NCI-H1694 treated with DMSO at 0.1 percent for 48 hours (cell line): Measurements from ENCODE around the gene MARF1.
"Not testable (repeated sequence)": the region's sequence is repeated elsewhere in the genome, so short reads cannot be mapped to it uniquely, and the experiment has no call there.

Source experiments
- DNase-seq: peaks from one replicate; lab custom pipeline; 2025; lab: John Stamatoyannopoulos, UW

Gene MARF1

DNA sequence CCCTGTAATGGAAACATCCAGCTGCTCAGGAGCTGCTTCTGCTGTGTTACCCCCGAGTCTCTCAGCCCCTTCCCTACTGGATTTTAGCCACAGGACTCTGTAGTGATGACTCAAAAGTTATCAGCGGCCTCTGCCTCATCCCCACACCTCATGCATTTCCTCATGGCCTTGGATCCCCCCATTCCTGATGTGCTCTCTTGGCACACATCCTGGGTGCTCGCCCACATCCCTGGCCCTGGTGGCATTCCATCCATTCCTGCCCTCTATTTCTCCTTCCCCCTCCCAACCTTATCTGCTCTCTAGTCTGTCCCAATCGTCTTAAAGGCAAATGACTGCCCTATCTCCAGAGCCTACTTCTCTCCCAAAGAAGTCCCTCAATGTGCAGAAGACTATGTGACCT lies 24.6 kb downstream of the MARF1 start:
- DNase-seq, result no peak

DNA sequence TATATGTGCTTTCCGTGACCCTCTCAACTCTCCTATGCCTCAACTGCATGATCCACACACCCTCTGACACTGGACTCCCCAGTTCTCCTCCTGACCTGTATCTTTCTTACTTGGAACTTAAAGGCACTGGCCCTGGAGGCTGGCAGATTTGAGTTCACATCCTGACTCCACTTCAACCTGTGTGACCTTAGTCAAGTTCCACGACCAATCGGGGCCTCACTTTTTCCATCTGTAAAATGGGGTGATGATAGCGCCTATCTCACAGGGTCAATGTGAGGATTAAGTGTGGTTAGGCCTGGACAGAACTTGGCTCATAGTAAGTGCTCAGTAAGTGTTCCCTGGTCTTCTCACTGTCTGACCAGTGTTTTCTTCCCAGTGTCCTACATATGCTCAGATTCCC lies 25.1 kb downstream of the MARF1 start:
- no peak for DNase-seq

DNA sequence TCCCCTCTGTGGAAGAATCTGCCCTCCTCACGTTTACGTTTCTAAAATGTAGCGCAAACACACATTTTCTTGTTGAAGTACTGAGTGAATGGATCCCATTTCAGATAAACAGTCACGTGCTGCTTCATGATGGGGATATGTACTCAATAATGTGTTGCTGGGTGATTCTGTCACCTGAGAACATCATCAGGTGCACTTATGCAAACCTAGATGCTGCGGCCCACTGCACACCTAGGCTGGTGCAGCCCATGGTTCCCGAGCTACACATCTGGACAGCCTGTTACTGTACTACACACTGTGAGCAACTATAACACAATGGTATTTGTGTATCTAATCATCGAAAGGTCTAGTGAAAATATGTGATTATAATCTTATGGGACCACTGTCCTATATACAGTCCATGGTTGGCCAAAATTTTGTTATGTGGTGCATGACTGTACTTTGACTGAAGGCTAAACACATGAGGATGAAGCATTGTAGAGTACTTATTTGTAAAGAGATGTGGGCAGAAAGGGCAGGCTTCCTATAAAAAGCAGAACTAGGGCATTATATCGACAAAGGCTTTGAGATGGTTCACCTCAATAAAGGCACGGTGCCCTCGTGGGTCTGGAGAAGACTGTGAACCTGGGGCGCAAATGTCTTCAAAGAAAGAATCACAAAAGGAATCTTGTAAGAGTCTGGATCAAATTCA lies 26.3 kb downstream of the MARF1 start:
- no peak for DNase-seq

DNA sequence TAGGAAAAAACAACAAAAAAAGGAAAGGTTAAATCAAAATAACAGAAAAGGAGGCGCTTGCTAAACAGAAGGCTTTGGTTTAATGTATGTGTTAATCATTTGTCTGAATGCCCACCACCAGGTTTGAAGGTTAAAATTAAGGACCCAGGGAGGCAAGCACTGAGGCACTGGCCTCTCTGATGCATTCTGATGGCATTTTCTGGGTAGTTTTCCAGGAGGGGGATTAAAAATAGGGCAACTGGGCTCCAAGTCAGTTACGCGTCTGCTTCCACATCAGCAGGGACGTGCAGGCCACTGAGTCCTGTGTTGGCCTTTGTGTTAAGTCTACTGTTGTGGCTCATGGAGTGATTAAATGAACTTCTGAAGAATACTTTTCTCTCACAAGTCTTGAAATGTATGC lies 26.9 kb downstream of the MARF1 start:
- DNase-seq, result no peak

DNA sequence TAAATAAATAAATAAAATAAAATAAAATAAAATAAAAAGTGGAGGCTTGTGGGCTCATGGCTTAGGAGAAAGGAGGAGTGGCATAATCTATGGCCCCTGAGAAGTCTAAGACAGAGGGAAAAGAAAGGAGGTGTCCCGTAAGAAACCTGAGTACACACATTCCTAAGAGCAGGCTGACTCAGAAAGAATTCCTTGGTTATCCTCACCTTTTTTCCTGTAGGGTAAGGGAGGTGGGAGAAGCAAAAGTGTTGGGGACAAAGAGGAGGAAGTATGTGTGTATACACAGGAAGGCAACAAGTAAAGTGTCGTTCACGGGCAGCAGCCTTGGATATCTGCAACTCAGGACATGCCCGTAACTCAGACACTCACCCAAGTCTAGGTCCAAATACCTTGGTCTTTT lies 29.3 kb downstream of the MARF1 start:
- no peak for DNase-seq

DNA sequence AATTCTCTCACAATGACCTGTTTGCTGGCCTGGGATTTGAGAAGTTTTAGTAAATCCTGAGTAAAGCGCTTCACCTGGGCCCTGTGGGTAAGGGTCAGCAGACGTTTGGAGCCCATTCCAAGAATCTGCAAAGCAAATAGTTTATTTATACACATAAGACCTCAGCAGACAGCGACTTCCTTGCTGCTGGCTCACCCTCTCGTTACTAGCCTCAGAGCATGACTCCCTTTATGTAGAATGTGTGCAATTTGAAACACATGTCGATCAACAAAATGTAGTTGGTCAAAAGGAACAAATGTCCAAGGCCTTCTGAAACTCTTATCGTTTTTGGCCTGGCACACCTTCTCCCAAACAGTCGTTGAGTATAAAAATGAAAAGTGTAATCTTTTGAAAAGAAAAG lies 31.3 kb downstream of the MARF1 start:
- DNase-seq, result no peak

DNA sequence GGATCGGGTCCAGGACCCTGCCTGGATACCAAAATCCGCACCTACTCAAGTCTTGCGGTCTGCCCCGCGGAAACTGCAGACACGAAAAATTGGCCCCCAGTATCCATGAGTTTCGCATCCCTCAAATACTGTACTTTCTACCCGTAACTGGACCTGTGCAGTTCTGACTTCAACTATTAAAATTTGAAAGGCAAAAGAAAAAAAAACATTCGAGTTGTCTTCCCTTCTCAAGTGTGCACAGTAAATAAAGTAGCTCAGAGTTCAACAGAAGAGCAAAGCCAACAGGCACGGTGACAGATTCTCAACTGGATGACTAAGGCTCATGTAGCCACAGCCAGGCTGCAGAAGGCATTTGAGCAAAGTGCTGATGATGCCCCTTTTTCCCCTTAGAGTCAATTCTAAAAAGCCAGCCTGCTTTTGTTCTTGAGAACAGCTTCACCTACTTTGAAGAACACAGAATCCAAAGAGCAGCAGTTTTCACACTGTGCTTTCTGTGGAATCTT lies 32.5 kb downstream of the MARF1 start:
- DNase-seq, result no peak

DNA sequence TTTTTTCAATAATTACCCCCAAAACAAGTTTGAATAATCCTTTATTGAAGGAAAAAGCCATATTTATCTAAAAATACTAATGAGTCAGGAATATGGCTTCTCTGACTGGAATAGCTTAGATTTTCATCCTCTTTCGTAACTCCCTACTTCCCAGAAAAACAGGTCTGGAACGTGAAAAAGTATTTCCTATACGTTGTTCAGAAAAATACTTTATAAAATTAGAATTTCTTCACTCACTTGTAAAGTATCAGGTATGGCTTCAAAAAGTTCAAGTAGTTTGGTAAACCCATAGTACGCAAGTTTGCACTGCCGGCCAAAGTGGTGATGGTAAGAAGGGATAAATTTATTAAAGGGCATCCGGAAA lies 33.7 kb downstream of the MARF1 start:
- DNase-seq, result no peak

DNA sequence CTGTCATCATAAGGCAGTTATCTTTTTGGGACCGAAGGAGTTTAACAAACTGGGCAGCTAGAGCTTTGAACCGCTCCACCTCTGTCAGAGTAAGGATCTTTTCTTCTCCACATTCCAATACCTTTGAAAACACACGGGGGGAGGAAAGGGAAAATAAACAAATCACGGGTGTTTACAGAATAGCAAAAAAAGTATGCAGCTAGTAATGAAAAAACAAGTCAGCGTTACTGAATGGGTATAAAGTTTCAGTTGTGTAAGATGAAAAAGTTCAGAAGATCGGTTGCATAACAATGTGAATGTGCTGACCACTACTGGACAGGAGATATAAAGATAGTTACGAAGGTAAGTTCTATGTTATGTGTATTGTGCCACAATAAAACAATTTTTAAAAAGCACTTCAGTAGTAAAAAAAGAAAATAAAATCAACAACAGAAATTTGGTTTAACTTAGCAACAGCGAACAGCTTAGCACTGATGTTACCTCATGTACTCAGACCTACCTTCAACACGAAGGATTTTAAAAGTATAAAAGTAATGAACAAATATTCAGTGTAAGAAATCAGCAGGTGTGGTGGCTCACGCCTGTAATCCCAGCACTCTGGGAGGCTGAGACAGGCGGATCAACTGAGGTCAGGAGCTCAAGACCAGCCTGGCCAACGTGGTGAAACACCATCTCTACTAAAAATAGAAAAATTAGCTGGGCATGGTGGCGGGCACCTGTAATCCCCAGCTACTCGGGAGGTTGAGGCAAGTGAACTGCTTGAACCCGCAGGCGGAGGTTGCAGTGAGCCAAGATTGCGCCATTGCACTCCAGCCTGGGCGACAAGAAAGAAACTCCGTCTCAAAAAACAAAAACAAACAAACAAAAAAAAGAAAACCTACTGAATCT lies 34.3 kb downstream of the MARF1 start:
- no peak for DNase-seq

DNA sequence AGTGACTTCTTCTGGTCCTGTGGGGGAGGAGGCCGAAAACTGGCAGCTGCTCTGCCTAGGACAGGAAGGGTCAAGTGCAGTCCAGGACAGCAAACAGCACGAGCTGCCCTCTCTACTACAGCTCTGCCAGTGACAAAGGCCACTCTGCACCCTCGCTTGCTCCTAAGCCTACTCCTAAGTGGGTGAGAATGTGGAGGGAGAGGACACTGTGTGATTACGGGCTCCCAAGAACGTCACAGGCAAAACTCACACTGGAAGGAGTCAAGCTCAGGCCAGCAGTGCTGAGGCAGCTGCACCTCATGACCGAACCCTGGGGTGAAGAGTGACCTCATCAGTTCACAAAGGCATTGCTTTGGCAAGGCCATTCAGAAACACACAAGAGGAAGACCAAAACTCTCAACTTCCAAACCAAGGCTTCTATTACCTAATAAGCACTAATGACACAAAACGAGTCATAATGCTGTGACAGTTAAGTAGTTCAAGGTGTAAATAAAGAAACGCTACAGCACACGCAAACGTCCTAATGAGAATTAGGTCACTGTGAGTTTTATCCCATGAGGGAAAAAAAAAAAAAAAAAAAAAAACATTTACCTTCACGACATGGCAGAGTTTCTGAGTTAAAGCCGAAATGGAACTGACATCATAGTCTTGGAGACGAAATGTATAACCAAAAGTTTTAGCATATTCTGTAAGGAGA lies 35.1 kb downstream of the MARF1 start:
- no peak for DNase-seq

DNA sequence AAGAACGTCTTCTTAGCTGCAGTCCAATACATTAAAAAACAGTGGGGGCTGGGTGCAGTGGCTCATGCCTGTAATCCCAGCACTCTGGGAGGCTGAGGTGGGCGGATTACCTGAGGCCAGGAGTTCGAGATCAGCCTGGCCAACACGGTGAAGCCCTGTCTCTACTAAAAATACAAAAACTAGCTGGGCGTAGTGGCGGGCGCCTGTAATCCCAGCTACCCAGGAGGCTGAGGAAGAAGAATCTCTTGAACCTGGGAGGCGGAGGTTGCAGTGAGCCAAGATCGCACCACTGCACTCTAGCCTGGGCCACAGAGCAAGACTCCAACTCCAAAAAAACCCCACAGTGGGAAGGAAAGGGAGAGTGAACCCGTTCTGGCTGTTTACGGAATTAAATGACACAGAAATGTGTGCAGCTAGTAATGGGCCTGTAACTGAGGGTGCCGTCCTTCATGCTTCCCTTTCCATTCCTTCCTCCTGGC lies 35.7 kb downstream of the MARF1 start:
- not testable (repeated sequence) for DNase-seq

DNA sequence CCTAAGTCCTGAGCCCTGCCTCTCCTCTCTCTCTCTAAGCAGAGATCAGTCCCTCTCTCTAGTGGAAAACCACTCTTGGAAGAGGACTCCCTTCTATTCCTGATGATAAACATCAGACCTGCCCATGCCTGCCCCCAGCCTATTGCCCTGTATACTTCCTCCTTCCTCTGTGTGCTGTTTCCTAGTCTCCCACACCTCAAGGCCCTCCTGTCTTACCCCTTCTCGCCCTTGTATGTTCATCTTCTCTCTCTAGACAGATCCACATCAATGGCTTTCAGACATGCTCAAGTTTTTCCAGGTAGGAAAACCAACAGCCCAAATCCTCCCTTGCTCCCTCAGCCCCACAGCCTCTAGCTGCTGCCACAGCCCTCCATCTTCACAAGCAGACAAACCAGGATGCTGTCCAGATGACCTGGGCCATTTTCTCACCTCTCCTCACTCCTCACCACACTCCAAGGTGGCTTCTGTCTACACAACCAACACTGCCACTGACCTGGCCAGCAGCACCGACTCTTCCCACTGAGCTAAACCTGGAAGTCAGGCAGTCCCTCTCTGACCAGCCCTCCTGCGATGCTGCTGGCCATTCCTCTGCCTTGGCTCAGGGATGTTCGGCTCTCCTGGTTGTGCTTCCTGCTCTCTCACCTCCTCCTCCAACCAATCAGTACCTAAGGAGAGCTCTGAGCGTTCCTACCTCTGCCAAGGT lies 36.3 kb downstream of the MARF1 start:
- DNase-seq, result no peak

DNA sequence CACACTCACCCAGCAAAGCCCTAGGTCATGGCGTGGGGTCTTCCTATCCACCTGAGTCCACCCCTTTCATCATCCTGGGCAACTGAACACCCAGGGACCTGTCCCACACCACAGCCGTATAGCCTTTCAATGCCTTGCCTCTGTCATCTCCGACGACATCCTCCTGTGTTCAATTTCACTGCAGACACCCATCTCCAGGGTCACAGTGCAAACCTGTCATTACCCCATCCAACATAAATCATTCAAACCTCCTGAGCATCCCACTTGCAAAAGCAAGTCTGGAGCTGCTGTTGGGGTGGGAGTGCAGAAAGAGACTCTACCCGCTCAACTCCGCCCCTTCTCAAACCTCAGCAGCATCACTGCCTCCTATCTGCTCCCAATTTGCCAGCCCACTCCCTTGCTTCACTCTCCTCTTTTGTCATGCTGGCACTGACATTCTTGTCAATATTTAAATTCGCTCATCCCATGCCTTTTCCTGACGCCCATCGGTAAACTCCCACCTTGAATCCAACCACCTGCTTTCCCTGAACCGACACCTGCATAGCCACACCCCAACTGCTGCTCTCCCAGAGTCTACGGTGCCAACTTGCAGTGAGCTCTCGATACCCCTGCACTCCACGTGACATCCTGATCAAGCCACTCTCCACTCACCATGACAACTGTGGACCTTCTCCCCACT lies 37.0 kb downstream of the MARF1 start:
- no peak for DNase-seq

DNA sequence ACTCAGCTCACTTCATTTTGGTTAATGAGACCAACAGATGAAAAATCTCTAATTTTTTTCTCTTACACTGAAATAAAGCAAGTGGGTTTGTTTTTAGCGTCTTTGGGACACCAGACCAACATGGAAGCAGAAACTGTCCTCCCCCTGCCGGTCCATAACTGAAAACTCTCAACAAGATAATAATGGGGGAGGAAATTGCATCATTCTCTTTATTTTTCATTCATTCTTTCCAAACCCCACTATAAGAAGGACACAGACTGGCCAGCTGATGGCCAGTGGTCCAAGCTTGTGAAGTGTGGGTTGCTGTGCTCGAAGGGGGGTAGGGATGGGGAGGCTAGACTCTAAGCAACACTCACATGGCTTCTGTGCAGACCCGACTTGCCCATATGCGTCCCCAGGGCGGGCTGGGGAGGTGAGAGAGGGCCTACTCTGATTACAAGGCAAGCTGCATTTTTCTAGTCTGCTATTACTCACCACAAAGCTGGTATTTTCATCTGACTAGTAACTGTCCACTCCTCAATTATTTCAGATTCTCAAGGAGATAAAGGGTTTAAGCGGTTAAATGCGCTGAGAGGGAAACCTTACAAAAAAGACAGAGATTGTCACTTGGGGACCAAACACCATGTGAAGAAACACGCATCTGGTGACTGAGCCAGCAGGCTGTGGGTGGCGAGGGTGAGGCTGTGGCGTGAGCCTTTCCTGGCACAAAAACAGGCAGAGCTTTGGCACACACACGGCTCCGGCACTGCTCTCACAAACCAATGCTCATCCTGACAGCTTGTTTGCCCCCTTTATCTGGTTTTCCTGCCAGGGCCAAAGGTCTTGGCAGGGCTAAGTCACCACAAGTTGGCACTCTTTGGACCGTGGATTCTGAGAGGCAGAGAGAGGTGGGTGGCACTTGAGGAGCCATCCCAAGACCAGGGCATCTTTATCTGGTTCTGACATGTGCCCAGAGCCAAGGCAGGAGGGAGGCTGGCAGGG lies 38.2 kb downstream of the MARF1 start:
- no peak for DNase-seq

DNA sequence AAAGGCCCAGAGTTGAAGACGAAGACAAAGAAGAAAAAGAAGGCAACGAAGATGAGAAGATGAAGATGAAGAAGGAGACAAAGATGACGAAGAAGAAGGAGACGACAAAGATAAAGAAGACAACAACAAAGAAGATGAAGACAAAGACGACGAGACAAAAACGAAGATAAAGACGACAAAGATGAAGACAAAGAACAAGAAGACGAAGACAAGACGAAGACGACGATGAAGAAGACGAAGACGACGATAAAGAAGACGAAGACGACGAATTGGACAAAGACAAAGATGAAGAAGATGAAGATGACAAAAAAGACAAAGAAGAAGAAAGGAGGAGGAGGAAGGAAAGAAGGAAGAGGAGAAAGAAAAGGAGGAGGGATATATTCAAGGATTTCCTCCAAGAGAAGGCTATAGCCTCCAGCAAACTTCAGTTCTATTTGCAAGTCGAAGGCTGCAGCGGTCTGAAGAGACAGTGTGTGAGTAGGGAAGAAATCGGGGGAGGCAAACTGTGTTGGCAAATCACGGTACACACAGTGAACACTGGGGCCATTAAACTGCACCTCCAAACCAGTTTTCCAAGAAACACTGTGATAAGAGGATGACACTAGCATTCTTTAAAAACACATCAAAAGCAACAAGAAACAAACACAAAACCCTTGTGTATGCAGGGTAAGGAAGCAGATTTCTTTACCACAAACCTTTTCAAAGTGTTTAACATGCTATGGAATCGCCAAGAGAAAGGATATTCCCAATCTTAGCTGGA lies 40.5 kb downstream of the MARF1 start:
- DNase-seq, result no peak

DNA sequence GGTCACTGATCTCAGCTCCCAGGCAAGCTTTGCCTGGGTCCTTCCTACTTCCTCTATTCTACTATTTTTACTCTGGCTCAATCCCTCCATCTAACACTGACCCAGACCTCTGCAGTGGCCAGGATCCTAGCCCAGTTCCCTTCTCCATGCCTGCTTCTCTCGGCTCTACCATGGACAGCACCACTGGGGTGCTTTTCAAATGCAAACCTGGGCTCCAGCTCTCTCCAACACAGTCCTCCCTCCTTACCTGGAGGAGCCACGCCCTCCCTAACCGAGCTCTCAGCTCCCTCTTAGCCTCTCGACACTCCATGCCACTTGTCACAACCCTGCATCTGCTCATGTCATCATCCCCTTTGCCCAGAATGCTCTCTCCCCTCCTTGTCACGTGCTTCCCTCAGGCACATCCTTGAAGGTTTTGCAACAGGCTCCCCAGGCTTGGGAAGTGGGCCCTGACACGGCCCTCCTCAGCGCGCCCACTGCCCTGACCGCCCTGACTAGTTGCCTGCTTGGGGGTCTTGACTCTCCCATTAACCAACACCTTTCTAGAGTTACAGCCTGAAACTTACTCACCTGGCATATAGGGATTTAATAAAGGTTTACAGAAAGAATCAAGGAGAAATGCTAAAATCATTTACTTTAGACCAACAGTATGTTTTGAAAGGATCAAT lies 41.6 kb downstream of the MARF1 start:
- DNase-seq, result no peak

DNA sequence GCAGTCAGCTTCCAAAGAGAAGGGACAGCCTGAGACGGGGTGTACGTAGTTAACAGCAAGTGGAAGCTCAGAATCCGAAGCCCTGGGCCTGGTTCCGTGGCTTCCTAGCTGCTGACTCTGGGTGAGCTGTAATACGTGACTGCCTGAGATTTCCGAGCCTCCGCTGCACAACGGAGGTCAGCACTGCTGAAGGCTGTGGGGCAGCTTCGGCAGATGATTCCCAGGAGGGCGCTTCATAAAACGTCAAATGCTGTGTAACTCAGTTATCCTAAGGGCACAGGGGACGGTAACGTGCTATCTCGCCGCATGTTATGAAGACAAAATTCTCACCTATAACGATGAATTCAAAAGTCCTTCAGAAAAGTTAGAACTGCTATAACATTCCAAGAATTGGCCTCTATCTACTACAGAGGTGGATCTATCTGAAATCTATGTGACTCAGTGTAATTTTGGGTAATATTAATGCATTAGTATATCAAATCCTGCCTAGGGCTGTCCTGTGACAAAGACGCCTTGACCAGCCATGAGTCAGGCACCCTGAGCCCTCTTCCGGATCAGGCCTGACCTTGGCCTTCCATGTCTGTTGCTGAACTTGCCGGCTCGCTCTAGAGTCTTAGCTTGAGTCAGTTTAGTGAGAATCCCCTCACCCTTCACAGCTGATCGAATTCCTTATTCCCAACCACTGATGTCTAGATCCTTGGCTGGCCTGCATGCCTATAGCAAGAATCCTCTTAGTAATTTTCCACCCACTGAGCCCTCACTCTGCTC lies 43.5 kb downstream of the MARF1 start:
- DNase-seq, result no peak

DNA sequence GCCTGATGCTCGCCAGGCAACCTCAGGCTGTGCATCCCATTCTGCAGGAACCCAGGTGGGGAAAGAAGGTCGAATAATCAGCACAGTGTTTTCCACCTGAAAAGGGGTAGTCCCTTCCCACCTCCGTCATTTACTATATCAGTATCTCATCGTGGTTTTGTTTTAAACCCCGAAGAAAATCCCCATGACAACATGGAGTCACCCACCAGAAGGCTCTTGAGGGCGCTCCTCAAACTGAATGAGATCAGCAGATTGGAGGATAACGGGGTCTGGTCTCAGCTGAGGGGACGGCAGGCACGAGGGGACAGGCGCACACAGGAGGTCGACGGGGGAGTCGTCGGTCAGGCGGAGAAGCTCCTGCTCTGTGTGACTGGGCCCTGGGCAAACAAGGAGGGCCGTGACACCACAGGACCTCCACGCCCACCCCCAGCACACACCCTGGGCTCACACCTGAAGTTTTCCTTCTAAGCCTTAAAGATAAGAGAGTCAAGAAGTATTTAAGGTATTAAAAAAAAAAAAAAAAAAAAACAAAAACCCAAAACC lies 44.2 kb downstream of the MARF1 start:
- no peak for DNase-seq
